ENCODE data around the gene PRM1. TPM values are rescaled to one million over a fixed set of nuclear protein-coding genes. Genes with fewer than 3 reads are reported as not detected.

Gene PRM1
- total RNA-seq, 1 experiment from 2014 or later: not detected

GRCh38 chr16:11268921-11269375, 12.2 kb downstream of the PRM1 start, which contains the start of gene TNP2:
TNP2 (minus strand) TSS chr16:11269325; CDS start chr16:11269262, 63 bp downstream.
- Histone ChIP-seq H2AFZ (ENCODE audit: low read length) (no peak within 1 kb of the TSS), H3K9me3 (ENCODE audit: control insufficient read depth, low read depth, low read length) (no peaks in the 10 kb centered on the region), H3K18ac (ENCODE audit: insufficient read length, low read depth, low read length) (no peak within 1 kb of the TSS), H2BK120ac (ENCODE audit: low read depth, low read length, poor library complexity, severe bottlenecking) (no peak within 1 kb of the TSS), H2AK5ac (ENCODE audit: insufficient read length, low read length) (no peak within 1 kb of the TSS), H3T11ph (ENCODE audit: low read length) (no peak within 1 kb of the TSS), H3K79me2 (ENCODE audit: insufficient read depth, low read length) (no peaks in the 10 kb centered on the region), H3K79me1 (ENCODE audit: insufficient read depth, low read depth, low read length, poor library complexity, severe bottlenecking) (no peaks in the 10 kb centered on the region), H2BK5ac (ENCODE audit: insufficient read length, low read length) (no peak within 1 kb of the TSS), H4K91ac (ENCODE audit: insufficient read length, low read depth, low read length) (no peak within 1 kb of the TSS), H3K27ac (ENCODE audit: insufficient read length, low read depth, low read length) (no peak within 1 kb of the TSS), H2BK20ac (ENCODE audit: low read depth, low read length, poor library complexity, severe bottlenecking) (no peak within 1 kb of the TSS), H4K5ac (ENCODE audit: insufficient read length, low read depth, low read length) (no peak within 1 kb of the TSS), H4K8ac (replicated peaks; ENCODE audit: insufficient read length, low read depth, low read length) (no peak within 1 kb of the TSS), H4K20me1 (ENCODE audit: control insufficient read depth, insufficient read depth, insufficient read length) (no peaks in the 10 kb centered on the region), H3K56ac (ENCODE audit: insufficient read length, low read depth, low read length) (no peak within 1 kb of the TSS), H2BK12ac (ENCODE audit: insufficient read length, low read depth, low read length) (no peak within 1 kb of the TSS), H3K4me2 (ENCODE audit: insufficient read depth, insufficient read length, low read length) (no peak within 1 kb of the TSS), H3K23ac (ENCODE audit: insufficient read length, low read depth, low read length) (no peak within 1 kb of the TSS), H2BK15ac (ENCODE audit: low read depth, low read length) (no peak within 1 kb of the TSS), H3K9ac (ENCODE audit: extremely low read depth, insufficient read length, low read length) (no peak within 1 kb of the TSS), H3K14ac (ENCODE audit: insufficient read depth, low read length) (no peak within 1 kb of the TSS), H3K4ac (ENCODE audit: low read depth, low read length) (no peak within 1 kb of the TSS), H3K4me1 (ENCODE audit: insufficient read depth, low read length) (no peaks in the 10 kb centered on the region), H3K27me3 (ENCODE audit: insufficient read depth, low read length) (no peaks in the 10 kb centered on the region), H3K23me2 (ENCODE audit: insufficient read length, low read depth, low read length, poor library complexity, severe bottlenecking) (no peaks in the 10 kb centered on the region)
- Mint-ChIP-seq H3K27ac (no peak within 1 kb of the TSS), H3K27me3 (ENCODE audit: low read depth) (peaks cover 2% of the 10 kb centered on the region), H3K4me1 (peaks cover 6 to 7% of the 10 kb centered on the region in 2 experiments), H3K36me3 (ENCODE audit: insufficient read depth in 1 of 3, low read depth in 3 of 3) (no peaks in the 10 kb centered on the region), H3K4me3 (no peak within 1 kb of the TSS), H3K9me3 (no peaks in the 10 kb centered on the region; a peak in 1 of 5 replicates)
- no peak for DNase-seq
- WGBS (ENCODE audit: extremely low coverage, insufficient read length, low lambda C conversion rate): no CpG with 5 or more reads among the region's 11 CpGs
- TF ChIP-seq CTCF (conservative IDR thresholded peaks at IDR 0.05): no peak

Data from H9 (cell line).